Right cardiac atrium (tissue), 5 donors: Measurements from ENCODE around the gene FCGR3A. TPM values are rescaled to one million over a fixed set of nuclear protein-coding genes. Genes with fewer than 3 reads are reported as not detected.
"Not testable (repeated sequence)": the region's sequence is repeated elsewhere in the genome, so short reads cannot be mapped to it uniquely, and the experiment has no call there.

ENCODE experiments used
- ATAC-seq, 2 donors: fragments of 200-7000 bp; cut with Tn5 transposase; one replicate each; pipeline versions ENCODE4 v1.8.0 to v1.9.1; 2020; ENCODE audit warnings: moderate library complexity in 2 of 2, mild to moderate bottlenecking in 1 of 2
- DNase-seq, 3 donors: peaks; one replicate each; pipeline ENCODE4 v3.0.0-alpha.2; 2020
- H3K27ac ChIP-seq: one replicate; pipeline ENCODE4 v1.5.1; 2013; ENCODE audit warnings: mild to moderate bottlenecking, low read length, control low read depth, moderate library complexity
- H3K27me3 ChIP-seq: one replicate; pipeline ENCODE4 v1.6.1; 2013; ENCODE audit not compliant: control insufficient read depth, insufficient read depth
- H3K4me1 ChIP-seq: one replicate; pipeline ENCODE4 v1.6.1; 2013; ENCODE audit warnings: low read length; ENCODE audit not compliant: control insufficient read depth, insufficient read depth
- H3K4me3 ChIP-seq: one replicate; pipeline ENCODE4 v1.5.1; 2013; ENCODE audit warnings: low read length, control low read depth
- H3K9me3 ChIP-seq: one replicate; pipeline ENCODE4 v1.6.1; 2013; ENCODE audit warnings: low read length; ENCODE audit not compliant: control insufficient read depth
- WGBS: extraction: QIAGEN DNeasy Blood & Tissue Kit; methylation state at CpG from one replicate; pipeline ENCODE4 v1.1.7; 2013; 5-methylcytosine and 5-hydroxymethylcytosine counted together
- intact Hi-C, 4 donors: fragments of 100-400 bp; cut with DNase I; formaldehyde crosslinking; loops; one replicate each; pipeline versions ENCODE4 v1.11.0 to v1.14.0; 2022 to 2023
- polyA plus RNA-seq: library from polyadenylated mRNA; stranded (reverse); fragments of 200-250 nt; gene quantifications from one replicate; pipeline ENCODE4 v1.2.3, GENCODE V29; 2013
- total RNA-seq, 4 donors: library from RNA; stranded (reverse); fragmentation: NEBNext Ultra II Directional; extraction: Animal tissue kit (Norgen Biotek cat#: 25700); gene quantifications; one replicate each; pipeline ENCODE4 v1.2.1, GENCODE V29; 2021
- donor health status: healthy with polysubstance abuse.
- donor health status: DM: no; HTN: yes; CAD: no.
- donor health status: DM: no; HTN: no; CAD: no.
- donor health status: DM: no; HTN: yes; CAD: no; lungs with severe emphysema.
- donor health status: DM: yes; HTN: yes; CAD: no.

Gene FCGR3A
- total and polyA plus RNA-seq, 5 donors, result 14.6 to 73.9 (median 68.4) TPM

DNA sequence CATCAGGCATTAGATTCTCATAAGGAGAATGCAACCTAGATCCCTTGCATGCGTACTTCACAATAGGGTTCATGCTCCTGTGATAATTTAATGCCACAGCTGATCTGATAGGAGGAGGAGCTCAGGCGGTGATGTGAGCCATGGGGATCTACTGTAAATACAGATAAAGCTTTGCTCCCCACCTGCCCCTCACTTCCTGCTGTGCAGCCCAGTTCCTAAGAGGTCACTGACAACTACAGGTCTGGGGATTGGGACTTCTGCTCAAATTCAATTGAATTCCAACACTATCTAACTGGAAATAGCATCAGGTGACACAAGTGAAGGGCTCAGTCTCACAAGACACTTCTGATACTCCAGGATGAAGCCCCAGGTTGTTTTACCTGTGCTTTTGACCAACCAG is 7.4 kb upstream of the FCGR3A start:
- H3K27me3 ChIP-seq, result not testable (repeated sequence)

DNA sequence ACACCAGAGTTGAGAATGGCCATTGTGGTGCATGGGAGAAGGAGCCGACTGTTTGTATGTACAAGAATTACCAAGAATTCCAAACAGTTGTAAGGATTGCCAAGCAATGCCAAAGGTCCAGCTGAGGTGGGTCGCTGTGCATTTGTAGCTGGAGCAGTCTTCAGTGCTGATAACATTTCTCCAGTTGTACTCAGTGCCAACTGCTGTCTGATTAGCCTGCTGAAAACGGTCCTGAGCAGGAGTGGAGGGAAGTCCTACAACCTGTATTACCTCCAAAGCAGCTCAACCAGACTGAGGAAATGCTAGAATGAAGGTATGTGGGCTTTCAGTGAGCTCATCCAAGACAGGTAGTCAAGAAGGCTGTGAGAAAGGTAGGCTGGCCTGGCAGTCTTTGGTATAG is 6.5 kb upstream of the FCGR3A start:
- H3K4me1 ChIP-seq, H3K27me3 ChIP-seq, ATAC-seq, intact Hi-C loops, H3K27ac ChIP-seq, H3K9me3 ChIP-seq, DNase-seq, H3K4me3 ChIP-seq: not testable (repeated sequence)
- 79% methylated on average over 3 of the region's 3 CpGs for WGBS

More for the DNA sequence above, 7.4 kb upstream of the FCGR3A start:
- H3K4me3 ChIP-seq, ATAC-seq, H3K9me3 ChIP-seq, H3K27ac ChIP-seq, intact Hi-C loops, DNase-seq, H3K4me1 ChIP-seq: not testable (repeated sequence)
- WGBS, result 83% methylated on average over 1 of the region's 2 CpGs

DNA sequence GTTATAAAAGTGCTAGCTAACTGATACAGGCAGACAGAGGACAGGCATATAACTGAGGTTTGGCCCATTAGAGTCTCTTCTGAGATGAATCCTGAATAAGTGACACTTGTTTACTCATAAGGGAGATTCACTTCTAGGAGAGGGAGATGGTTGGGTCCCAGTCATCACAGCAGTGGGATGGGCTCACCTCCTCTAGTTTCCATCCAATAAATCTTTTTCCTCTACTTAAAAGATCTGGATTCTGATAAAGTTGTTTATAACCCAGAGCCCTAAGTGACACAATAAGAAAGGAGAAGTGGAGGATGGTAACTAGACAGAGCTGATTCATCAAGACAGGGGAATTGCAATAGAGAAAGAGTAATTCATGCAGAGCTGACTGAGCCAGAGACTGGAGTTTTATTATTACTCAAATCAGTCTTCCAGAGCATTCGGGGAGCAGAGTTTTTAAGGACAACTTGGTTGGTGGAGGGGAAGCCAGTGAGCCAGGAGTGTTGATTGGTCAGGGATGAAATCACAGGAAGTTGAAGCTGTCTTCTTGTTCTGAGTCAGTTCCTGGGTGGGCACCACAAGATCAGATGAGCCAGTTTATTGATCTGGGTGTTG is 5.3 kb upstream of the FCGR3A start:
- H3K4me1 ChIP-seq, H3K27me3 ChIP-seq, H3K9me3 ChIP-seq, DNase-seq, intact Hi-C loops, H3K4me3 ChIP-seq, H3K27ac ChIP-seq: not testable (repeated sequence)
- ATAC-seq, result peak; percentile 54 to 79
- WGBS, result 39% methylated on average over 1 of the region's 1 CpG

DNA sequence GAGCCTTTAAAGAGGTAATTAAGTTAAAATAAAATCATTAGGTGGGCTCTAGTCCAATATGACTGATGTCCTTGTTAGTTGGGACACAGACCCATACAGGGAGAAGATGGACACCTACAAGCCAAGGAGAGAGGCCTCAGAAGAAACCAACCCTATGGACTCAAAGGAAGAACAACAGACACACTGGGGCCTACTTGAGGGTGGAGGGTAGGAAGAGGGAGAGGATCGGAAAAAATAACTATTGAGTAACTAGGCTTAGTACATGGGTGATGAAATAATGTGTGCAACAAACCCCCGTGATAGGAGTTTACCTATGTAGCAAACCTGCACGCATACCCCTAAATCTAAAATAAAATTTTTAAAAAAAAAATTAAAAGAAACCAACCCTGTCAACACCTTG is 4.7 kb upstream of the FCGR3A start:
- peak; percentile 51 to 53 for ATAC-seq
- WGBS, result 86% methylated on average over 3 of the region's 3 CpGs
- DNase-seq, intact Hi-C loops, H3K27ac ChIP-seq, H3K4me3 ChIP-seq, H3K9me3 ChIP-seq, H3K4me1 ChIP-seq, H3K27me3 ChIP-seq: not testable (repeated sequence)

DNA sequence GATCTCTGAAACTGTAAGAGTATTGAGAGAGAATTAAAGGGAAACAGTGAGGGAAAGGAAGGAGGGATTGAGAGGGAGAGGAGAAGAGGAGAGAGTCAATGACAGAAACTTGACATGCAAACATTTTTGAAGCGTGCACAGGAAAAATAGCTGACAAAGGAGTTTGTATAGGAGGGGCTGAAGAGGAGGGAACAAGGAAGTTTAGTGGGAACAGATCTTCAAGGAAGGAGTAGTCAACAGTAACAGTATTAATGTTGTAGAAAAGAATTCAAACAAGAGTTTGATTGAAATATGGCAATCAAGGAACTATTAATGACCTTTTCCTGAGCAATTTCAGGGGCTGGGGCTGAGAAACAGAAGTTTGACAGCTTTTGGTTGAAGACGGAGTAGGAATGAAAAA is 4.0 kb upstream of the FCGR3A start:
- WGBS, result 81% methylated on average over 1 of the region's 2 CpGs
- H3K4me1 ChIP-seq, H3K27me3 ChIP-seq, H3K4me3 ChIP-seq, H3K27ac ChIP-seq, DNase-seq, intact Hi-C loops, H3K9me3 ChIP-seq: not testable (repeated sequence)
- peak in 1 of 2 donors; percentile 38 for ATAC-seq

DNA sequence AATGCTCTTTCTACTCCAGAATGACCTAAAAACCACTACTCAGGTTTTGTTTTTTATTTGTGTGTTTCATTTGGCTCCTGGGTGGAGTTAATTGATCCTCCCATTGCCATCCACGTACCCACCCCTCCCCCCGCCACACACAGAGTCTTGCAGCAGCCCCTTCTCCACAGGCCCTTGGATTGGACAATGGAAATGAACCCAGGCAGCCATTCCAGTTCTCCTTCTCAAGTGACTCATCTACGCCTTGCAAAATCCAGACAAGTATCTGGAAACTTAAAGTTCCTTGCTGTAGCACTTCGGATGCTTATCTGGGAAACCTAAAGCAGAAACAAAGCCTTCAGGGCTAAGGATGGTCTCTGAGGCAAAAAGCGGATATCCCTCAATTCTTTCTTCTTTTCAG is 1.3 kb upstream of the FCGR3A start:
- H3K27me3 ChIP-seq, H3K4me1 ChIP-seq, H3K9me3 ChIP-seq, intact Hi-C loops, H3K4me3 ChIP-seq, H3K27ac ChIP-seq: not testable (repeated sequence)
- 77% methylated on average over 5 of the region's 5 CpGs for WGBS
- peak in 2 of 3 donors; percentile 24 to 60 for DNase-seq
- peak in 1 of 2 donors; percentile 18 for ATAC-seq

- intact Hi-C loops, H3K4me1 ChIP-seq, H3K9me3 ChIP-seq, DNase-seq, H3K27me3 ChIP-seq, H3K4me3 ChIP-seq: not testable (repeated sequence)
- ATAC-seq, result peak; percentile 55 to 63
- WGBS, result 74% methylated on average over 1 of the region's 2 CpGs
- H3K27ac ChIP-seq, result peak overlapping the region; percentile 8
Measured at GRCh38 chr1:161548749-161549406, 740 bp downstream of the FCGR3A start.

DNA sequence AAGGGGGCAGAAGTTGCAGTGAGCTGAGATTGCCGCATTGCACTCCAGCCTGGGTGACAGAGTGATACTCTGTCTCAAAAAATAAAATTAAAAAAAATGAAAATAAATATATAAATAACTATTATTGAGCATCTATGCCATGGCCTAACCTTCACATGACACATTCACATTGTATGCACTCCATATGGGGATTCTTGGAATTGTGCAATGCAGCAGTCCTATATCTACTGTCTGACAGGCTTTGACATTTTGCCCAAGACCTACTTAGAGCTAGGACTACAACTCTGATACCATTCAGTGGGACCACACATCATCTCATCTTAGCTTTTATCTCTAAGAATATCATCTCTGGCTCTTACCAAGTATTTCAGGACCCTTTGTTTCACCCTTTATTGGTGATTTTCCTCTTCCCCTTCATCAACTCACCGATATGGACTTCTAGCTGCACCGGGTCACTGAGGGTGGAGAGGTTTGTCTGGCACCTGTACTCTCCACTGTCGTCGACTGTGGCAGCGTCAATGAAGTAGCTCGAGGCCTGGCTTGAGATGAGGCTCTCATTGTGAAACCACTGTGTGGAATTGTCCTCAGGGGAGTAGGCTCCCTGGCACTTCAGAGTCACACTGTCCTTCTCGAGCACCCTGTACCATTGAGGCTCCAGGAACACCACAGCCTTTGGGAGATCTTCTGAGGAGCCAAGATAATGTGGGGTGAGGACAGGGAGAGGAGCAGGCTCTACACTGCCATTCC is 1.4 kb downstream of the FCGR3A start:
- peak; percentile 7 to 20 for ATAC-seq
- H3K4me1 ChIP-seq, H3K27me3 ChIP-seq, H3K27ac ChIP-seq, DNase-seq, intact Hi-C loops, H3K4me3 ChIP-seq, H3K9me3 ChIP-seq: not testable (repeated sequence)
- 89% methylated on average over 8 of the region's 8 CpGs for WGBS

GRCh38 chr1:161545005-161545731 is 4.5 kb downstream of the FCGR3A start:
- H3K27me3 ChIP-seq, H3K9me3 ChIP-seq, ATAC-seq, intact Hi-C loops, H3K4me3 ChIP-seq, H3K4me1 ChIP-seq, H3K27ac ChIP-seq: not testable (repeated sequence)
- peak in 1 of 3 donors; percentile 46 for DNase-seq
- 72% methylated on average over 10 of the region's 11 CpGs for WGBS

- intact Hi-C loops, H3K27ac ChIP-seq: not testable (repeated sequence)
Measured at GRCh38 chr1:161543125-161543524, 6.5 kb downstream of the FCGR3A start.

More at GRCh38 chr1:161543125-161543524, 6.5 kb downstream of the FCGR3A start:
- not testable (repeated sequence) for H3K27me3 ChIP-seq, H3K4me1 ChIP-seq, ATAC-seq, H3K9me3 ChIP-seq, DNase-seq, H3K4me3 ChIP-seq
- 81% methylated on average over 1 of the region's 1 CpG for WGBS
